ENCODE data around the gene MITF. TPM values are rescaled to one million over a fixed set of nuclear protein-coding genes. Genes with fewer than 3 reads are reported as not detected.

Gene MITF
- polyA plus RNA-seq, 1 donor (not counting 4 experiments of a cell fraction or from before 2014, with no cell fraction given): 2.7 TPM

DNA sequence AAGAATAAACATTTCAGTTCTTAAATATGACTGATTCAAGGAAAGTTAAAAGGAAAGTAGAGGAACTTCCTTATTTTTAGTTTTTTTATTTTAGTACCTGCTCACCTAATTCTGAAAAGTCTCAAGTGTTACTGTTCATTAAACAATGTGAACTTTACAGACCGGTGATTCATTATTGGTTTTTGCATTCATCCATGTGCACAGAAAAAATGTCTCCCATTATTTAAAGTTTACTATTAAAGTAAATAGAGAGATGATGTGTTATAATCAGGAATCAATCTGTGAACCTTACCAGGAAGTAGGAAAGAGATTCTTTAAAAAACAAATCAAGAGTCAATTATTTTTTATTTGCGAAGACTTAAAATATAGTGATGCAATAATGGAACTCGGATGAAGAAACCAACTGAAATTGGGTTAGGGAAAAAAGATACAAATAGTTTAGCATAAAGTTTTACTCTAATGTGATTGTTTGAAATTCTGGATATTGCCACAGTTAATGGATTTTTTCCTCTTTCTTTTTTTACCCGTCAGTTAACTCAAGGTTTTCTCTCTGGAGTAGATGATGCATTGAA lies 140.9 kb downstream of the MITF start:
- dilution Hi-C loops (cut with MboI; ENCODE audit: extremely low pct_ligation_motif_present, low sequenced_read_pairs): no loop called here
- TF ChIP-seq, protein P1, sequence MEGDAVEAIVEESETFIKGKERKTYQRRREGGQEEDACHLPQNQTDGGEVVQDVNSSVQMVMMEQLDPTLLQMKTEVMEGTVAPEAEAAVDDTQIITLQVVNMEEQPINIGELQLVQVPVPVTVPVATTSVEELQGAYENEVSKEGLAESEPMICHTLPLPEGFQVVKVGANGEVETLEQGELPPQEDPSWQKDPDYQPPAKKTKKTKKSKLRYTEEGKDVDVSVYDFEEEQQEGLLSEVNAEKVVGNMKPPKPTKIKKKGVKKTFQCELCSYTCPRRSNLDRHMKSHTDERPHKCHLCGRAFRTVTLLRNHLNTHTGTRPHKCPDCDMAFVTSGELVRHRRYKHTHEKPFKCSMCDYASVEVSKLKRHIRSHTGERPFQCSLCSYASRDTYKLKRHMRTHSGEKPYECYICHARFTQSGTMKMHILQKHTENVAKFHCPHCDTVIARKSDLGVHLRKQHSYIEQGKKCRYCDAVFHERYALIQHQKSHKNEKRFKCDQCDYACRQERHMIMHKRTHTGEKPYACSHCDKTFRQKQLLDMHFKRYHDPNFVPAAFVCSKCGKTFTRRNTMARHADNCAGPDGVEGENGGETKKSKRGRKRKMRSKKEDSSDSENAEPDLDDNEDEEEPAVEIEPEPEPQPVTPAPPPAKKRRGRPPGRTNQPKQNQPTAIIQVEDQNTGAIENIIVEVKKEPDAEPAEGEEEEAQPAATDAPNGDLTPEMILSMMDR (optimal IDR thresholded peaks at IDR 0.05 in 1 of 3, IDR thresholded peaks at IDR 0.05 in 1 of 3, conservative IDR thresholded peaks at IDR 0.05 in 1 of 3; ENCODE audit: extremely low read depth in 1 of 3, insufficient read depth in 2 of 3, low read length in 3 of 3): no peak
- TF ChIP-seq EZH2 (IDR thresholded peaks at IDR 0.05; ENCODE audit: low read length): no peak
- Histone ChIP-seq H3K79me2 (ENCODE audit: control insufficient read depth, insufficient read depth, low read length) (no peaks in the 10 kb centered on the region), H2AFZ (ENCODE audit: control insufficient read depth, low read length) (no peak overlapping the region), H4K20me1 (ENCODE audit: control insufficient read depth, extremely low read depth, insufficient read depth, low read length) (no peaks in the 10 kb centered on the region), H3K27ac (ENCODE audit: control insufficient read depth, insufficient read depth, low read length) (no peak overlapping the region), H3K27me3 (ENCODE audit: control insufficient read depth, extremely low read depth, insufficient read depth, low read length) (no peaks in the 10 kb centered on the region), H3K4me2 (ENCODE audit: control insufficient read depth, extremely low read depth, insufficient read depth, low read depth, low read length) (no peak overlapping the region), H3K9ac (ENCODE audit: control insufficient read depth, extremely low read depth, insufficient read depth, low read length) (no peak overlapping the region), H3K4me3 (ENCODE audit: control insufficient read depth in 2 of 3, extremely low read depth in 1 of 3, insufficient read depth in 2 of 3, low read depth in 1 of 3, low read length in 3 of 3) (no peak overlapping the region), H3K4me1 (ENCODE audit: control insufficient read depth, extremely low read depth, insufficient read depth, low read length) (no peaks in the 10 kb centered on the region), H3K9me3 (ENCODE audit: control insufficient read depth, low read depth, low read length) (no peaks in the 10 kb centered on the region), H3K9me1 (ENCODE audit: control insufficient read depth, extremely low read depth, insufficient read depth, low read length) (no peaks in the 10 kb centered on the region), H3K36me3 (ENCODE audit: control insufficient read depth in 2 of 2, extremely low read depth in 1 of 2, insufficient read depth in 2 of 2, low read length in 2 of 2) (no peaks in the 10 kb centered on the region)
- DNase-seq (ENCODE audit: low read depth, low spot score): no peak
- no peak for FAIRE-seq

DNA sequence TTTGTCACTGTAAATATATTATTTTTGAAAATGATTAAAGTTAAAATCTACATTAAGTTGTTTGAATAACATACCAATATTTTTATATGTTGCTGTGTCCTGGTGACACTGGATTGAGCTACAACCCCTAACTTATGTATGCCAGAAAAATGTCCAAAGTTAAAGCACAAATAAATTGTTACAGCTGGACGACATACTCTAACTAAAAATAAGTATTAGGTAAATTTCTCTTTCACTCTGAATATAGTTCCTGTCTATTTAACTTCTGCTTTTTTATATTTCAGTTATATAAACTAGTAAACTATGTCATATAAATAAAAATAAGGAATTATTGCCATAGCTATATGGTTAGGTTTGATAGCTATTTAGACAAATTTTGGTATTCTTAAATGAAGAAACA lies 141.8 kb downstream of the MITF start:
- TF ChIP-seq EZH2 (IDR thresholded peaks at IDR 0.05; ENCODE audit: low read length): no peak
- Histone ChIP-seq H3K4me3 (ENCODE audit: control insufficient read depth in 2 of 3, extremely low read depth in 1 of 3, insufficient read depth in 2 of 3, low read depth in 1 of 3, low read length in 3 of 3) (no peak overlapping the region), H3K9me3 (ENCODE audit: control insufficient read depth, low read depth, low read length) (no peaks in the 10 kb centered on the region), H3K4me1 (ENCODE audit: control insufficient read depth, extremely low read depth, insufficient read depth, low read length) (no peaks in the 10 kb centered on the region), H3K79me2 (ENCODE audit: control insufficient read depth, insufficient read depth, low read length) (no peaks in the 10 kb centered on the region), H3K9ac (ENCODE audit: control insufficient read depth, extremely low read depth, insufficient read depth, low read length) (no peak overlapping the region), H2AFZ (ENCODE audit: control insufficient read depth, low read length) (no peak overlapping the region), H3K4me2 (ENCODE audit: control insufficient read depth, extremely low read depth, insufficient read depth, low read depth, low read length) (no peak overlapping the region), H3K27ac (ENCODE audit: control insufficient read depth, insufficient read depth, low read length) (no peak overlapping the region), H3K36me3 (ENCODE audit: control insufficient read depth in 2 of 2, extremely low read depth in 1 of 2, insufficient read depth in 2 of 2, low read length in 2 of 2) (no peaks in the 10 kb centered on the region), H3K9me1 (ENCODE audit: control insufficient read depth, extremely low read depth, insufficient read depth, low read length) (no peaks in the 10 kb centered on the region), H4K20me1 (ENCODE audit: control insufficient read depth, extremely low read depth, insufficient read depth, low read length) (no peaks in the 10 kb centered on the region), H3K27me3 (ENCODE audit: control insufficient read depth, extremely low read depth, insufficient read depth, low read length) (no peaks in the 10 kb centered on the region)
- DNase-seq (ENCODE audit: low read depth, low spot score) (no peak), FAIRE-seq (no peak)
- dilution Hi-C loops (cut with MboI; ENCODE audit: extremely low pct_ligation_motif_present, low sequenced_read_pairs): no loop called here

All from keratinocyte (primary cell).